ENCODE measurements around the gene PTPRT. TPM values are rescaled to one million over a fixed set of nuclear protein-coding genes. Genes with fewer than 3 reads are reported as not detected.

Gene PTPRT
- total and polyA plus RNA-seq, 4 donors, result 0.14 to 2.8 (median 0.40) TPM

GRCh38 chr20:42785041-42785440 lies 404.7 kb downstream of the PTPRT start:
- H3K4me1 ChIP-seq (ENCODE audit: control insufficient read depth in 4 of 4, insufficient read depth in 4 of 4, low read length in 3 of 4), result no peaks in the 10 kb centered on the region
- DNase-seq (ENCODE audit: low spot score), result no peak
- H3K9me3 ChIP-seq (ENCODE audit: control insufficient read depth in 4 of 4, low read length in 3 of 4), result no peaks in the 10 kb centered on the region
- H3K4me3 ChIP-seq (ENCODE audit: low read depth in 1 of 3, low read length in 3 of 3), result no peak overlapping the region
- no peak overlapping the region for H3K9ac ChIP-seq (ENCODE audit: low read depth in 1 of 2, low read length in 2 of 2)
- WGBS, result 75% methylated on average over 4 of the region's 4 CpGs
- peaks cover 0 to 5% (median 0%) of the 10 kb centered on the region in 4 donors for H3K27me3 ChIP-seq (ENCODE audit: control insufficient read depth in 4 of 4, insufficient read depth in 4 of 4, low read length in 3 of 4)
- H3K36me3 ChIP-seq (ENCODE audit: control insufficient read depth in 4 of 4, insufficient read depth in 3 of 4, low read depth in 1 of 4, low read length in 3 of 4), result no peaks in the 10 kb centered on the region
- TF ChIP-seq JUND (IDR thresholded peaks at IDR 0.05), result no peak
- TF ChIP-seq FOXA1 (IDR thresholded peaks at IDR 0.05), result no peak
- TF ChIP-seq EGR1 (IDR thresholded peaks at IDR 0.05; ENCODE audit: low read depth in 2 of 2), result no peak
- no peak for TF ChIP-seq ZBTB33 (IDR thresholded peaks at IDR 0.05)
- TF ChIP-seq CTCF (IDR thresholded peaks at IDR 0.05; ENCODE audit: low read depth, low read length, missing input control), result no peak
- no peak for TF ChIP-seq RAD21 (IDR thresholded peaks at IDR 0.05)
- no peak for TF ChIP-seq SP1 (IDR thresholded peaks at IDR 0.05)
- TF ChIP-seq HNF4G (IDR thresholded peaks at IDR 0.05), result no peak
- TF ChIP-seq HNF4A (conservative IDR thresholded peaks at IDR 0.05), result no peak
- no peak for TF ChIP-seq REST (IDR thresholded peaks at IDR 0.05)
- no peak for TF ChIP-seq GABPA (IDR thresholded peaks at IDR 0.05 in 1 of 2, conservative IDR thresholded peaks at IDR 0.05 in 1 of 2)
- no peak for TF ChIP-seq YY1 (IDR thresholded peaks at IDR 0.05)
- TF ChIP-seq MAX (IDR thresholded peaks at IDR 0.05), result no peak
- TF ChIP-seq TAF1 (conservative IDR thresholded peaks at IDR 0.05), result no peak
- no peak for TF ChIP-seq FOXA2 (IDR thresholded peaks at IDR 0.05)
- no peak overlapping the region for H3K27ac ChIP-seq (ENCODE audit: low read depth in 1 of 2, low read length in 2 of 2)

- no peak overlapping the region for H3K4me3 ChIP-seq (ENCODE audit: low read depth in 1 of 3, low read length in 3 of 3)
- 90% methylated on average over 1 of the region's 1 CpG for WGBS
- H3K4me1 ChIP-seq (ENCODE audit: control insufficient read depth in 4 of 4, insufficient read depth in 4 of 4, low read length in 3 of 4), result no peaks in the 10 kb centered on the region
- no peak overlapping the region for H3K27ac ChIP-seq (ENCODE audit: low read depth in 1 of 2, low read length in 2 of 2)
- no peaks in the 10 kb centered on the region for H3K9me3 ChIP-seq (ENCODE audit: control insufficient read depth in 4 of 4, low read length in 3 of 4)
- H3K27me3 ChIP-seq (ENCODE audit: control insufficient read depth in 4 of 4, insufficient read depth in 4 of 4, low read length in 3 of 4), result peaks cover 0 to 3% (median 0%) of the 10 kb centered on the region in 4 donors
- DNase-seq (ENCODE audit: low spot score), result no peak
- H3K36me3 ChIP-seq (ENCODE audit: control insufficient read depth in 4 of 4, insufficient read depth in 3 of 4, low read depth in 1 of 4, low read length in 3 of 4), result no peaks in the 10 kb centered on the region
- H3K9ac ChIP-seq (ENCODE audit: low read depth in 1 of 2, low read length in 2 of 2), result no peak overlapping the region
- no peak for TF ChIP-seq HNF4A (conservative IDR thresholded peaks at IDR 0.05)
Measured at GRCh38 chr20:42779216-42779615, 410.5 kb downstream of the PTPRT start.

Data from liver (tissue), 9 donors.